ENCODE measurements around the gene ARHGAP18.

- TF ChIP-seq CTCF (IDR thresholded peaks at IDR 0.05; ENCODE audit: insufficient read depth, low read depth, low read length) (no peak), EZH2 (IDR thresholded peaks at IDR 0.05; ENCODE audit: insufficient read depth, low read length) (no peak)
These were observed 9.3 kb downstream of the ARHGAP18 start for GRCh38 chr6:129700666-129701065.
